Adrenal gland (tissue), 12 donors: ENCODE data around the gene BAAT. TPM values are rescaled to one million over a fixed set of nuclear protein-coding genes. Genes with fewer than 3 reads are reported as not detected.

Experiments
- DNase-seq, 7 donors: peaks; one replicate each; pipeline ENCODE4 v3.0.0-alpha.2; 2019 to 2020
- H3K27ac ChIP-seq, 5 donors: fragments of 200-600 bp; sonication (generic) in 4 of 5; 1 replicate in 3 of 5; 2 replicates in 2 of 5; pipeline versions ENCODE4 v1.5.1 to v1.8.0; 2016 to 2020; ENCODE audit warnings: mild to moderate bottlenecking in 1 of 5
- H3K27me3 ChIP-seq: fragments of 200-600 bp; 2 replicates; pipeline ENCODE4 v1.8.0; 2021
- H3K36me3 ChIP-seq, 2 donors: fragments of 200-600 bp; replicated peaks in 1 of 2; 1 replicate in 1 of 2; 2 replicates in 1 of 2; pipeline versions ENCODE4 v1.5.1 to v1.8.0; 2018 to 2022
- H3K4me1 ChIP-seq, 2 donors: fragments of 200-600 bp; replicated peaks in 1 of 2; 1 replicate in 1 of 2; 2 replicates in 1 of 2; pipeline versions ENCODE4 v1.5.1 to v1.8.0; 2018 to 2021
- H3K4me3 ChIP-seq, 4 donors: fragments of 200-600 bp; sonication (generic) in 3 of 4; one replicate each; pipeline ENCODE4 v1.5.1; 2016 to 2018
- H3K9me3 ChIP-seq, 3 donors: fragments of 200-600 bp; sonication (generic) in 1 of 3; replicated peaks in 1 of 3; 1 replicate in 2 of 3; 2 replicates in 1 of 3; pipeline versions ENCODE4 v1.5.1 to v1.8.0; 2016 to 2021
- CTCF ChIP-seq, 6 experiments: fragments of 450-650 bp in 4 of 6; fragments of 200-600 bp in 2 of 6; sonication (generic) in 1 of 6; IDR thresholded peaks; 1 replicate in 5 of 6; 2 replicates in 1 of 6; pipeline versions ENCODE4 v1.5.1 to v1.8.0; 2016 to 2021; ENCODE audit warnings: antibody characterized with exemption in 6 of 6, mild to moderate bottlenecking in 2 of 6, moderate library complexity in 1 of 6
- POLR2A ChIP-seq, 2 donors: fragments of 450-650 bp; IDR thresholded peaks; one replicate each; pipeline ENCODE4 v1.6.1; 2017; ENCODE audit warnings: antibody characterized with exemption in 2 of 2, mild to moderate bottlenecking in 2 of 2, moderate library complexity in 1 of 2
- WGBS, 4 donors: extraction: QIAGEN DNeasy Blood & Tissue Kit in 2 of 4; methylation state at CpG; one replicate each; pipeline versions ENCODE4 v1.1.5 to v1.1.7; 2013 to 2017; 5-methylcytosine and 5-hydroxymethylcytosine counted together
- intact Hi-C, 2 donors: fragments of 100-400 bp; cut with DNase I; formaldehyde crosslinking; loops; one replicate each; pipeline versions ENCODE4 v1.14.1 to v1.15.0; 2022 to 2023
- polyA plus RNA-seq, 3 donors: library from polyadenylated mRNA; stranded (reverse); fragments of 200-250 nt in 2 of 3; fragments of 350-450 nt in 1 of 3; fragmentation: Illumina TruSeq in 1 of 3; extraction: RNeasy Lipid Tissue Mini Kit (QIAGEN cat#74804) in 1 of 3; gene quantifications; one replicate each; pipeline ENCODE4 v1.2.3, GENCODE V29; 2013 to 2014
- total RNA-seq, 9 donors: library from RNA; depleted of rRNA in 4 of 9; stranded (reverse); fragments of >200 nt in 4 of 9; fragments of 120-200 nt in 1 of 9; fragmentation: NEBNext Ultra II Directional in 1 of 9; extraction: Animal tissue kit (Norgen Biotek cat#: 25700) in 1 of 9; gene quantifications; one replicate each; pipeline versions ENCODE4 v1.1.0 to v1.2.4, GENCODE V29; 2013 to 2023
- donor health status: healthy with polysubstance abuse.
- donor health status: Bipolar disorder and iron deficiency.
- donor health status: DM: yes; HTN: yes; CAD: no.
- donor health status: DM: no; HTN: no; CAD: no.
- donor health status: DM: no; HTN: no; CAD: no.
- donor health status: DM: yes; HTN: yes; CAD: no.

BAAT gene
- total and polyA plus RNA-seq, 12 donors, result 0.07 to 0.55 (median 0.16) TPM; not detected in 5

- Histone ChIP-seq H3K4me3 (peak within 1 kb of the TSS; percentile 9 to 95 (median 65)), H3K36me3 (peaks cover 0 to 30% of the 10 kb centered on the region in 2 donors), H3K27me3 (no peaks in the 10 kb centered on the region), H3K9me3 (no peaks in the 10 kb centered on the region), H3K27ac (peak within 1 kb of the TSS; percentile 43 to 97 (median 88)), H3K4me1 (peaks cover 25 to 71% of the 10 kb centered on the region in 2 donors)
- intact Hi-C loops, result no loop called here
- TF ChIP-seq CTCF (IDR thresholded peaks at IDR 0.05), result no peak
- TF ChIP-seq POLR2A (IDR thresholded peaks at IDR 0.05), result peak; percentile 64 to 94
- peak; percentile 98 to 100 (median 99) for DNase-seq
- WGBS, 4 donors, result 0 to 1% (median 0%) methylated on average over 43 to 44 of the region's 44 CpGs
These were observed 13.5 kb upstream of the BAAT start, which contains the start of the genes MRPL50 and ZNF189 for GRCh38 chr9:101398068-101398929. Gene MRPL50 (minus strand): TSS chr9:101398618. CDS start chr9:101398592, 26 bp downstream. Gene ZNF189 (plus strand): TSS chr9:101398851. CDS start chr9:101399157, 306 bp downstream.

- H3K27ac ChIP-seq, result peak overlapping the region; percentile 16 to 95 (median 81)
- intact Hi-C loops, result no loop called here
- peaks cover 0 to 24% of the 10 kb centered on the region in 2 donors for H3K36me3 ChIP-seq
- no peak for DNase-seq
- H3K4me1 ChIP-seq, result peaks cover 25 to 70% of the 10 kb centered on the region in 2 donors
- H3K9me3 ChIP-seq, result no peaks in the 10 kb centered on the region
- no peaks in the 10 kb centered on the region for H3K27me3 ChIP-seq
- WGBS, 4 donors, result 5 to 14% (median 7%) methylated on average over 4 of the region's 4 CpGs
- peak overlapping the region in 2 of 4 donors; percentile 46 to 93 for H3K4me3 ChIP-seq
- TF ChIP-seq CTCF (IDR thresholded peaks at IDR 0.05), result no peak
- no peak for TF ChIP-seq POLR2A (IDR thresholded peaks at IDR 0.05)
These were observed 12.9 kb upstream of the BAAT start for GRCh38 chr9:101397746-101398067.

GRCh38 chr9:101394687-101395086 is 9.9 kb upstream of the BAAT start:
- 94 to 100% (median 99%) methylated on average over 1 of the region's 1 CpG for WGBS, 4 donors
- H3K36me3 ChIP-seq, result peaks cover 0 to 12% of the 10 kb centered on the region in 2 donors
- DNase-seq, result no peak
- H3K4me1 ChIP-seq, result peaks cover 11 to 42% of the 10 kb centered on the region in 2 donors
- H3K9me3 ChIP-seq, result no peaks in the 10 kb centered on the region
- no peak overlapping the region for H3K27ac ChIP-seq
- no peak overlapping the region for H3K4me3 ChIP-seq
- TF ChIP-seq CTCF (IDR thresholded peaks at IDR 0.05), result no peak
- TF ChIP-seq POLR2A (IDR thresholded peaks at IDR 0.05), result no peak
- intact Hi-C loops, result no loop called here
- no peaks in the 10 kb centered on the region for H3K27me3 ChIP-seq

- Histone ChIP-seq H3K4me1 (peaks cover 6 to 39% of the 10 kb centered on the region in 2 donors), H3K4me3 (no peak overlapping the region), H3K27ac (no peak overlapping the region), H3K9me3 (no peaks in the 10 kb centered on the region), H3K36me3 (peaks cover 0 to 24% of the 10 kb centered on the region in 2 donors), H3K27me3 (no peaks in the 10 kb centered on the region)
- no peak for DNase-seq
- intact Hi-C loops, result no loop called here
- no peak for TF ChIP-seq CTCF (IDR thresholded peaks at IDR 0.05)
- TF ChIP-seq POLR2A (IDR thresholded peaks at IDR 0.05), result no peak
- 95 to 99% (median 98%) methylated on average over 3 of the region's 3 CpGs for WGBS, 4 donors
These were observed 8.3 kb upstream of the BAAT start for GRCh38 chr9:101393135-101393534.
